ENCODE results near the gene SEMA6C.

The SEMA6C gene

DNA sequence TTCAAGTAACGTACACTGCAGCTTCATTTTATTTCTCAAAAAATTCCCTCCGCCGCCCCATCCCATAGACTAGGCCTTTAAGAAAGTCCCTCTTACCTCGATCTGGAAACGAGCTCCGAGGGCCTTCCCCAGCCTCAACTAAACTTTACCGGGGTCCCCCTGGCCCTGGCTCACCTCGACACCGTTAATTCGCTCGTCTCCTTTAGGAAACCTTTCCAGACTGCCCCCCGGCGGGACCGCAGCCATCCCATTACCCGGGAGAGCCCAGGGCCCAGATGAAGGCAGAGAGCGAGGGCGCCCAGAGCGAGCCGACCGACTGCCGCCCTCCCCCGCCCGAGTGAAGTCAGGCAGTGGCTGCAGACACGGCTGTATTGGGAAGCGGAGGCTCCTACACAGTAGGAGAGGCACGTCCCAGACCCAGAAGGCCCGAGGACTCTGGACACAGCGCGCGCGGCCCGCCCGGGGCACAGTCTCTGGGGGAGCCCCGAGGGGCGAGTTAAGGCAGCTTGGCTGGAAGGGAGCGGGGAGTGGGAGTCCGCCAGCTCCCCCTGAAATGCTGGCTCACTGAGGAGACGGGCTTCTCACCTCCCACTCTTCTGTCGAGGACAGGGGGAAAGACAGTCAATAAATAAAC, 14.6 kb downstream of the SEMA6C start:
- TF ChIP-seq, protein P1, sequence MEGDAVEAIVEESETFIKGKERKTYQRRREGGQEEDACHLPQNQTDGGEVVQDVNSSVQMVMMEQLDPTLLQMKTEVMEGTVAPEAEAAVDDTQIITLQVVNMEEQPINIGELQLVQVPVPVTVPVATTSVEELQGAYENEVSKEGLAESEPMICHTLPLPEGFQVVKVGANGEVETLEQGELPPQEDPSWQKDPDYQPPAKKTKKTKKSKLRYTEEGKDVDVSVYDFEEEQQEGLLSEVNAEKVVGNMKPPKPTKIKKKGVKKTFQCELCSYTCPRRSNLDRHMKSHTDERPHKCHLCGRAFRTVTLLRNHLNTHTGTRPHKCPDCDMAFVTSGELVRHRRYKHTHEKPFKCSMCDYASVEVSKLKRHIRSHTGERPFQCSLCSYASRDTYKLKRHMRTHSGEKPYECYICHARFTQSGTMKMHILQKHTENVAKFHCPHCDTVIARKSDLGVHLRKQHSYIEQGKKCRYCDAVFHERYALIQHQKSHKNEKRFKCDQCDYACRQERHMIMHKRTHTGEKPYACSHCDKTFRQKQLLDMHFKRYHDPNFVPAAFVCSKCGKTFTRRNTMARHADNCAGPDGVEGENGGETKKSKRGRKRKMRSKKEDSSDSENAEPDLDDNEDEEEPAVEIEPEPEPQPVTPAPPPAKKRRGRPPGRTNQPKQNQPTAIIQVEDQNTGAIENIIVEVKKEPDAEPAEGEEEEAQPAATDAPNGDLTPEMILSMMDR (IDR thresholded peaks at IDR 0.05; ENCODE audit: low read depth, low read length): no peak
- DNase-seq (ENCODE audit: low read depth in 2 of 2): peak; percentile 17 to 27
- H3K4me3 ChIP-seq (replicated peaks in 1 of 2; ENCODE audit: low read depth in 2 of 2, low read length in 2 of 2): peak overlapping the region; percentile 22 to 34

DNA sequence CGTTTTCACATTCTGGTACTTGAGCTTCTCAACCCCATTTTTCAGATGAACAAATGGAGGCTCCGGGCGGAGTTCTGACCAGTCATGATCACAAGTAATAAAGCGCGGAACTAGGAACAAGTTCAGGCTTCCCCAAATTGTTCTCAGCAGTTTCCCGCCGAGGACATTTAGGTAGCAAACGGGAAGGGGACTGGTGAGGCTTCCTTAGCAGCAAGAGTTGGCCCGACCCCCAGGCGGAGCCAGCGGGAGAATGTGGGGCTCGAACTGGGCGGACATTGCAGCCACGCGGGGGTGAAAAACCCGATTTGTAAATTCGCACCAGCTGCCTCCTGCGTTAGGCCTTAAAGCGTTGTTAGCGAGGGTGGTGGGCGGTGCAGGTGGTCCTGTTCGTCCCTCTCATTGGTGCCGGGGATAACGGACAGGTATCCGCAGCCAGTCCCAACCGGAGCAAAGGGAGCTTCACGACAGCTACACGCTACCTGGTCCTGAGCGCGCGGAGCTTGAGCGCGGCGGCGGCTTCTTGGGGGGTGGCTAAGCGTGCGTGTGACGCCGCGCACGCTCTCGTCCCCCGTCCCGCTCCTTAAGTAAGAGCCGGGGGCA, 15.3 kb downstream of the SEMA6C start:
- TF ChIP-seq, protein P1 (IDR thresholded peaks at IDR 0.05; ENCODE audit: low read depth, low read length): no peak
- peak overlapping the region; percentile 22 to 34 for H3K4me3 ChIP-seq (replicated peaks in 1 of 2; ENCODE audit: low read depth in 2 of 2, low read length in 2 of 2)
- peak; percentile 85 to 88 for DNase-seq (ENCODE audit: low read depth in 2 of 2)

DNA sequence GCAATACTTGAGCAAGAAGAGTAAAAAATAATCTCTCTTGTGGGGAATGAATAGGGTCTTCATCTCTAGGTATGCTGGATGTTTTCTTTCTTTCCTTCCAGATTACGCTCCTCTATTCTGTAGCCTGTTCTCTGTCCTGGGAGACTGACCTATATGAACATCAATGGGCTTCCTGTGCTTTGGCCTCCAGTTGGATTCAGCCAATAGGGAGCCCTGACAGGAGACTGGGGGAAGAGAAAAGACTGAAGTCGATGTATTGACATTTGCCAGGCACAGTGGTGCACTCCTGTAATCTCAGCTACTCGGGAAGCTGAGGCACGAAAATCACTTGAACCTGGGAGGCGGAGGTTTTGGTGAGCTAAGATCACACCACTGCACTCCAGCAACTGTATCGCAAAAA, 17.6 kb downstream of the SEMA6C start:
- no peak overlapping the region for H3K4me3 ChIP-seq (replicated peaks in 1 of 2; ENCODE audit: low read depth in 2 of 2, low read length in 2 of 2)
- TF ChIP-seq, protein P1 (IDR thresholded peaks at IDR 0.05; ENCODE audit: low read depth, low read length): no peak
- no peak for DNase-seq (ENCODE audit: low read depth in 2 of 2)

DNA sequence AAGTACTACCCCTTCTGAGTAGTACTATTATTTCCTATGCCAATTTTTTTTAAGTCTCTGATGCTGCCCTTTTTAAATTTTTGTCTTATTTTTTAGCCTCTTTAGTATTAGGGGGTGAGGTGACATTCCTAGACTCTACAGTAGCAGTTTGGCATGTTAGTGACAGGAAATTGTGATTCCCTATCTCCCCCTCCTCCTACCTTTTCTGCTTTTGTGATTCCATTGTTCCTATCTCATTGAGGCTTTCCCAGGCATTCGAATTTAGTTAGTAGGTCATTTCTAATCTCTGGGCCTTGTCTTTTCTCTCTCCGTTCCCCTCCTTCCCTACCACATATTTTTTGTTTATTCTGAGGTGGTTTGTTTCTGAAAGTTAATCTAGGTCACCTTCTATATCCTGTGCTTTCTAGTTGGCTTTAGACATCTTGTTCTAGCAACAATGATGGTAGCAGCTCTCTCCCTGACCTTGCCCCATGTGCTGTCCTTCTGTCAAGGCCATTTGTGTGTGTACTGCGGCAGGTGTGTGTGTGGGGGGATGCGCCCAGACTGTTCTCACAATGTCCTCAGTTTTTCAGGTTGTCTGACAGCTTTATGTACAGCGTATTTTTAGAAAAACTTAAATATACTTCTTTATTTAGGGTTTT, 21.5 kb downstream of the SEMA6C start:
- H3K4me3 ChIP-seq (replicated peaks in 1 of 2; ENCODE audit: low read depth in 2 of 2, low read length in 2 of 2): no peak overlapping the region
- DNase-seq (ENCODE audit: low read depth in 2 of 2): no peak
- TF ChIP-seq, protein P1 (IDR thresholded peaks at IDR 0.05; ENCODE audit: low read depth, low read length): no peak

DNA sequence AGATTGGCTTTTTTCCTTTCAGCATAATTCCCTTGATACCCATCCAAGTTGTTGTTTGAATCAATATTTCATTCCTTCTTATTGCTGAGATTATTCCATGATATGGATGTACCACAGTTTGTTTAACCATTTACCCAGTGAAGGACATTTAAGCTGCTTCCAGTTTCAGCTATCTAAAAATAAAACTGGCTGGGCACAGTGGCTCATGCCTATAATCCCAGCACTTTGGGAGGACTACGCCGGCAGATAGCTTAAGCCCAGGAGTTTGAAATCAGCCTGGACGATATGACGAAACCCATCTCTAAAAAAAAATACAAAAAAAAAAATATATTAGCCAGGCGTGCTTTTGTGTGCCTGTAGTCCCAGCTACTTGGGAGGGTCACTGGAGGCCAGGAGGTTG, 32.6 kb downstream of the SEMA6C start:
- DNase-seq (ENCODE audit: low read depth in 2 of 2): no peak
- TF ChIP-seq, protein P1 (IDR thresholded peaks at IDR 0.05; ENCODE audit: low read depth, low read length): no peak
- H3K4me3 ChIP-seq (replicated peaks in 1 of 2; ENCODE audit: low read depth in 2 of 2, low read length in 2 of 2): no peak overlapping the region

DNA sequence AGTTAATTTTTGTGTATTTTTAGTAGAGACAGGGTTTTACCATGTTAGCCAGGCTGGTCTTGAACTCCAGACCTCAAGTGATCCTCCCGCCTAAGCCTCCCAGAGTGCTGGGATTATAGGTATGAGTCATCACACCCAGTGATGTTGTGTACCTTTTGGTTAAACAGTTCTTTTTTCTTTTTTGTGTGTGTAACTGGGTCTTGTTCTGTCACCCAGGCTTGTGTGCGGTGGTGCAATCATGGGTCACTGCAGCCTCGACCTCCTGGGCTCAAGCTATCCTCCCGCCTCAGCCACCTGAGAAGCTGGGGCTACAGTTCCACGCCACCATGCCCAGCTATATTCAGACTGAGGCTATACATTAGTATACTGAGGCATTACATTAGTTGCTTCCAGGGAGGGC, 38.1 kb downstream of the SEMA6C start:
- H3K4me3 ChIP-seq (replicated peaks in 1 of 2; ENCODE audit: low read depth in 2 of 2, low read length in 2 of 2): no peak overlapping the region
- TF ChIP-seq, protein P1 (IDR thresholded peaks at IDR 0.05; ENCODE audit: low read depth, low read length): no peak
- no peak for DNase-seq (ENCODE audit: low read depth in 2 of 2)

Data from cardiac fibroblast (primary cell).